ENCODE results near the gene TEX19.
"Not testable (repeated sequence)": the region's sequence is repeated elsewhere in the genome, so short reads cannot be mapped to it uniquely, and the experiment has no call there.

TEX19 gene

DNA sequence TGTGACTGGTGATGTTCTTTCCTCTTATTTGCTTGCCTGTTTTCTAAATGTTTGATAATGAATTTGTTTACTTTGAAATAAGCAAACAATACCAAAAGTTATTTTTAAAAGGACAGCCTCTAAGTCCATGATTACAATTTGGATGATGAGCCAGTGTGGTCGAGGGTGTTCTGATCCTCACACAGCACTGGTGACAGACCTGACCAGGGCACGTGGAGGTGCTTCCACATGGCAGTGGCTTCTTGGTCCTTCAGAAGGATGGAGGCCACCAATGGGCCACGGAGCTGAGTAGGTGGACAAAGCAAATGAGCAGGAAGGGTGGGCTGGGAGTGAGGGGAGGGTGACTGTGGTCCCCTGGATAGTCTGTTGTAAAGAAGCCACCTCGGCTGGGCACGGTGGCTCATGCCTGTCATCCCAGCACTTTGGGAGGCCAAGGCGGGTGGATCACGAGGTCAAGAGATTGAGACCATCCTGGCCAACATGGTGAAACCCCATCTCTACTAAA lies 4.2 kb upstream of the TEX19 start:
- FAIRE-seq, result no peak

DNA sequence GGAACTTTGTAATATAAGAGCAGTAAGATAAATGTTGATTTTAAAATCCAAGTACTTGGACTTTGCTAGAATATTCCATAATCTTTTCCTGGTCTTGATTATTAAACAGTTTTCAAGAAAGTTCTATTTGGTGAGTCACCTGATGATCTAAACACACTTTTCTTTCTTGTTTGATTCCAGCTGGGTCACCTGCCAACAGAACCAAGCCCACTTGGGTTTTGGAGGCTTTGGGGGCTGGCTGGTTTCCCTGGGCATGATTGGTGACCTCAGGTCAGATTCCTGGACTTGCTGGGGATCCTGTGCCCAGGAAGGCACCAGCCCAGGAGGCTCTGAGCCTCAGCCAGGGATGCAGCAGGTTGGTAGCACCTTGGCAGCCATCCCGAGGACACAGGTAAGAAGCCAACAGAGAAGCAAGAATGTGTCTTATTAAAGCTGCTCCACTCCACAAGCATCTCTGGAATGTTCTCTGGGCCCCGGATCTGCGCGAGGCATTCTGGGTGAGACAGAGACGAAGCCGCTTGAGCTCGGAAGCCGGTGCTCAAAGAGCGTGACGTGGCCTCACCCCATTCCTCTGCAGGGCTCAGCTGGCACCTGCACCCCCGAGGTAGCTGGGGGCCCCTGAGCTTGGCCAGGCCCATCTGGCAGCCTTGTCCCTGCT lies 3.1 kb upstream of the TEX19 start:
- no peak for DNase-seq (ENCODE audit: insufficient read length)
- FAIRE-seq, result no peak
- TF ChIP-seq POLR2A (IDR thresholded peaks at IDR 0.05; ENCODE audit: low read depth, low read length), result no peak
- no peak for TF ChIP-seq TAF1 (IDR thresholded peaks at IDR 0.05; ENCODE audit: borderline replicate concordance, low read depth, low read length)
- no peak for TF ChIP-seq POLR2AphosphoS5 (IDR thresholded peaks at IDR 0.05; ENCODE audit: low read depth, low read length)

More for the DNA sequence above, 4.2 kb upstream of the TEX19 start:
- DNase-seq (ENCODE audit: insufficient read length), result no peak
- TF ChIP-seq TAF1 (IDR thresholded peaks at IDR 0.05; ENCODE audit: borderline replicate concordance, low read depth, low read length) (no peak), POLR2A (IDR thresholded peaks at IDR 0.05; ENCODE audit: low read depth, low read length) (no peak), POLR2AphosphoS5 (IDR thresholded peaks at IDR 0.05; ENCODE audit: low read depth, low read length) (no peak)

DNA sequence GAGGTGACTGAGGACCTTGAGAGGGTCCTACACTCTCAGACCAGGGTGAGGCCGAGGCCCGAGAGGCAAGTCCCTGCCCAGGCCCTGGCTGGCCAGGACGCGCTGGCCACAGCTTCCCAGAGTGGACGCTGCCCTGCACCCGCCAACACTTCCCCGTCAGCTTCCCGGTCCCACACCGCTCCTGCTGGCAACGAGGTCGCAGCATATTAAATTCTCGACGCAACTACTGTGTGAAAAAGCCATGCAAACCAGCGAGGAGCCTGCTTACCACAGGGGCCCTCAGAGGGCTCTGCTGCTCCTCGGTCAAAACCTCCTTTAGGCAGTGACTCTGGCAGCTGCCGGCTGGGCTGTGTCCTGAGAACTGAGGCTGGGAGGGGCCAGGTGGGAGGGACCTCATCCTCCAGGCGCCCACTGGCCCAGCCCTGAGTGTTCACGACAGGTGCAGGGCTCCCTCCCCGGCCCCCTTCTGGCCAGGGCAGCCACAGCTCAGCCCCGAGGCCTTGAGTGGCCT lies 2.1 kb upstream of the TEX19 start:
- DNase-seq (ENCODE audit: insufficient read length), result no peak
- TF ChIP-seq TAF1 (IDR thresholded peaks at IDR 0.05; ENCODE audit: borderline replicate concordance, low read depth, low read length), result no peak
- no peak for TF ChIP-seq POLR2AphosphoS5 (IDR thresholded peaks at IDR 0.05; ENCODE audit: low read depth, low read length)
- TF ChIP-seq POLR2A (IDR thresholded peaks at IDR 0.05; ENCODE audit: low read depth, low read length), result no peak
- no peak for FAIRE-seq

DNA sequence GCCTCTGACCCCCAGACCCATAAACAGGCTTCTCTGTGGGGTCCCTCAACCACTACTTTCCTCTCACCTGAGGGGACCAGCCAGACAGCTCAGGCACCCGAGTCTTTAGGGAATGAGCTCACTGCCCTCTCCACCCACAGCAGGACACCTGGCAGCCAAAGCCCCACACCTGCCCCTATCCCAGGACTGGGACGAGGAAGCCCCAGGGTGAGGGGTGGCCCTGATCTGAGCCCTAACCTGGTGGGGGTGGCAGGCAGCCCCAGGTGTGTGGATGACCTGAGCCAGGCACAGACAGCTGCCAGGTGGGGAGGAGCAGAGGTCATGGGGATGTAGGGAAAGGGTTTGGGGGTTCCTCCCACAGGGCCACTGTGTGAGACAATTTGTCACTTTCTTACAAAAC lies 1.7 kb upstream of the TEX19 start:
- no peak for TF ChIP-seq POLR2AphosphoS5 (IDR thresholded peaks at IDR 0.05; ENCODE audit: low read depth, low read length)
- TF ChIP-seq TAF1 (IDR thresholded peaks at IDR 0.05; ENCODE audit: borderline replicate concordance, low read depth, low read length), result no peak
- TF ChIP-seq POLR2A (IDR thresholded peaks at IDR 0.05; ENCODE audit: low read depth, low read length), result no peak
- no peak for DNase-seq (ENCODE audit: insufficient read length)
- no peak for FAIRE-seq

DNA sequence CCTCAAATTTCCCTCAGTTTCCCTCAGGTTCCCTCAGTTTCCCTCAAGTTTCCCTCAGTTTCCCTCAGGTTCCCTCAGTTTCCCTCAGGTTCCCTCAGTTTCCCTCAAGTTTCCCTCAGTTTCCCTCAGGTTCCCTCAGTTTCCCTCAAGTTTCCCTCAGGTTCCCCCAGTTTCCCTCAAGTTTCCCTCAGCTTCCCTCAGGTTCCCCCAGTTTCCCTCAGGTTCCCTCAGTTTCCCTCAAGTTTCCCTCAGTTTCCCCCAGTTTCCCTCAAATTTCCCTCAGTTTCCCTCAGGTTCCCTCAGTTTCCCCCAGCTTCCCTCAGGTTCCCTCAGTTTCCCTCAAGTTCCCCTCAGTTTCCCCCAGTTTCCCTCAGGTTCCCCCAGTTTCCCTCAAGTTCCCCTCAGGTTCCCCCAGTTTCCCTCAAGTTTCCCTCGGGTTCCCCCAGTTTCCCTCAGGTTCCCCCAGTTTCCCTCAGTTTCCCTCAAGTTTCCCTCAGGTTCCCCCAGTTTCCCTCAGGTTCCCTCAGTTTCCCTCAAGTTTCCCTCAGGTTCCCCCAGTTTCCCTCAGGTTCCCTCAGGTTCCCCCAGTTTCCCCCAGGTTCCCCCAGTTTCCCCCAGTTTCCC lies 516 bp downstream of the TEX19 start:
- not testable (repeated sequence) for DNase-seq (ENCODE audit: insufficient read length); FAIRE-seq

DNA sequence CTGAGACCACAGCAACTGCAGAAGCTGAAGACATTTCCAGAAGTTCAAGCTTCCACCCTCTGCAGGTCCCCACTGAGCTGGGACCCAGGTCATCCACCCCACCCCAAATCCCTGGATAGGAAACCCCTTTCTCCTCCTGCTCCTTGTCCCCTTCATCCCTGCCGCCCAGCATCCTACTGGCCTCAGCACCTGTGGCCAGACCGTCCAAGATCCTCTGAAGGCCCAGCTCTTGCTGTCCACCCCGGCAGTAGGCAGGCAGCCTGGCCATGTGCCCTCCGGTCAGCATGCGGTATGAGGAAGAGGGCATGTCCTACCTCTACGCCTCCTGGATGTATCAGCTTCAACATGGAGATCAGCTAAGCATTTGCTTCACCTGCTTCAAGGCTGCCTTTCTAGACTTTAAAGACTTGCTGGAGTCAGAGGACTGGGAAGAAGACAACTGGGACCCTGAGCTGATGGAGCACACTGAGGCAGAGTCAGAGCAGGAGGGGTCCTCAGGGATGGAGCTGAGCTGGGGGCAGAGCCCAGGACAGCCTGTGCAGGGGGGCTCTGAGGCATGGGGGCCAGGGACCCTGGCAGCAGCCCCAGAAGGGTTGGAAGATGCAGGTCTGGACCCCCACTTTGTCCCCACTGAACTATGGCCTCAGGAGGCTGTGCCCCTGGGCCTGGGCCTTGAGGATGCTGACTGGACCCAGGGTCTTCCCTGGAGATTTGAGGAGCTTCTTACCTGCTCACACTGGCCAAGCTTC lies 3.0 kb downstream of the TEX19 start:
- DNase-seq (ENCODE audit: insufficient read length), result no peak
- TF ChIP-seq TAF1 (IDR thresholded peaks at IDR 0.05; ENCODE audit: borderline replicate concordance, low read depth, low read length) (no peak), POLR2A (IDR thresholded peaks at IDR 0.05; ENCODE audit: low read depth, low read length) (no peak), POLR2AphosphoS5 (IDR thresholded peaks at IDR 0.05; ENCODE audit: low read depth, low read length) (no peak)
- FAIRE-seq, result no peak

DNA sequence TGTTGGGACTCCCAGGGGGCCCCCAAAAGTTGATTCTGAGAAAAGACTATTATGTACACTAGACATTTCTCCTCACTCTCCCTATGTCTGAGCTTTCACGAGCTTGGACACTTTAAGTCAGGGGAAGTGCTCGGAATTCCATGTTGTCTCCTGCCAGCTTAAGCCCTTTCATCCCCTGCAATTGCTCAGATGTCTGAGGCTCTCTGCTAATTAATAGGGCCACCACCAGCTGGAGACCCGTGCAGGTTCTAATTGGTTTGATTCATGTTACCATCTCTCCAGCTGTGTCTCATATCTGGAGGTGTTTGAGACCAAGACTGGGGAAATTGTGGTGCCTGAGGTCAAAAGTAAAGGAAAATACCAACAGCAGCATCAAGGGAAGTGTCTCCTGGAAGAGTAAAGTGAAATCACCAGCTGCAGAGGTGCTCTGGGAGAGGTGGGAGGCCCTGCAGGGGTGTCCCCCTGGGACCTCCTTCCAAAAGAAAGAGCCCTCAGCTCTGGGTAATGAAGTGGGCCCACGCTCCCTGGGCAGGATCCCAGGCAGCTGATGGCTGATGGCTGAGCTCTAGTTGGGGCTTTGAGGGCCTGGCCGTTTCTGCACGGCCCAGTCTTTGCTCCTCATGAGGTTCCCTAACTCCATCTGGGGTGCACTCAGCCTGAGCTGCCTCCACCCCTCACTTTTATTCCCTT lies 6.7 kb downstream of the TEX19 start:
- TF ChIP-seq POLR2AphosphoS5 (IDR thresholded peaks at IDR 0.05; ENCODE audit: low read depth, low read length) (no peak), POLR2A (IDR thresholded peaks at IDR 0.05; ENCODE audit: low read depth, low read length) (no peak), TAF1 (IDR thresholded peaks at IDR 0.05; ENCODE audit: borderline replicate concordance, low read depth, low read length) (no peak)
- DNase-seq (ENCODE audit: insufficient read length), result no peak
- FAIRE-seq, result no peak

DNA sequence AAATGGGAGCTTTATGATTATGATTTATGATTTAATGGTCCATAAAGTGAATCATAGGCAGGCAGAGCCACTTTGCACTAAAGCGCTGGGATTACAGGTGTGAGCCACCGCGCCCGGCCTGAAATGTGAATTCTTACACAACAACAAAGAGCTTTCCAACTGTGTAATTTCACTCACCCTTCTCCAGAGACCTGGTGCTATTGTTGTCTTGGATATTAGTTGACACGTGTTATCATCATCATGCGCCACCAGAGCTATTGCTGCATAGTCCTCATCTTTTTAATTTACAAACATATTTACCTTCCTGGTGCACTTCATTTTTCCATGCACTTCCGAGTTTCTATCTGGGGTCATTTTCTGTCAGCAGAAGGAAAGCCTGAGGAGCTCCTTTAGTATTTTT lies 7.7 kb downstream of the TEX19 start:
- no peak for FAIRE-seq
- TF ChIP-seq TAF1 (IDR thresholded peaks at IDR 0.05; ENCODE audit: borderline replicate concordance, low read depth, low read length), result no peak
- no peak for TF ChIP-seq POLR2A (IDR thresholded peaks at IDR 0.05; ENCODE audit: low read depth, low read length)
- TF ChIP-seq POLR2AphosphoS5 (IDR thresholded peaks at IDR 0.05; ENCODE audit: low read depth, low read length), result no peak
- DNase-seq (ENCODE audit: insufficient read length), result no peak

DNA sequence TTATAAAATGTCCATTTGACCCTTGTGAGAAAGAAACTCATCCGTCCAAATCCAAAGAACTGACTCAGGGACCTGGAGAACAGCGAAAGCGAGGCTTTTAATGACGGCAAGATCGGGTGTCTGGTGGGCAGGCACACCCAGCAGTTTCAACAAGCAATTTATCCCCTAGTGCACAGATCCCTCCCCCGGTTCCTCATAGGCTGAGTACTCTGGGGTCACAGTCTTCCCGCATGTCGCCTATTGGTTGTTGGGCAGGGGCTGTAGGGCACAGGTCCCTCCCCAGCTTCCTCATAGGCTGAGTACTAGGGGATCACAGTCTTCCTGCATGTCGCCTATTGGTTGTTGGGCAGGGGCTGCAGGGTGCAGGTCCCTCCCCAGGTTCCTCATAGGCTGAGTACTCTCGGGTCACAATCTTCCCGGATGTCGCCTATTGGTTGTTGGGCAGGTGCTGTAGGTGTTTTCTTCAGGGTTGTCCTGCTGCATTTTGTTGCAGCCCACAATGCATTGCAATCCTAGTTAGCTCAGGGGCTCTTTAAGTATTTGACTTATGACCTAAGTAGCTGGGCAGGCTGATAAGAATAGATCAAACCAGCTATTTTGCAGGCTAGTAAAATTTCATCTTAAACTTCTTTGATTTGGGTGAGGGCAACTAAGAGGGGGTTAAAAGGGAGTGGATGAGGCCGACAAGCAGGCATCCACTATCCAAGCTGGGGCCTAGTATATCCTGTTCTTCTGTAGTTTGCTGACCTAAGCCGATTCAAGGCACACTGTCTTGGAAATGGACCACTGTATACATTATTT lies 8.9 kb downstream of the TEX19 start:
- FAIRE-seq, result no peak
- no peak for DNase-seq (ENCODE audit: insufficient read length)
- no peak for TF ChIP-seq TAF1 (IDR thresholded peaks at IDR 0.05; ENCODE audit: borderline replicate concordance, low read depth, low read length)

DNA sequence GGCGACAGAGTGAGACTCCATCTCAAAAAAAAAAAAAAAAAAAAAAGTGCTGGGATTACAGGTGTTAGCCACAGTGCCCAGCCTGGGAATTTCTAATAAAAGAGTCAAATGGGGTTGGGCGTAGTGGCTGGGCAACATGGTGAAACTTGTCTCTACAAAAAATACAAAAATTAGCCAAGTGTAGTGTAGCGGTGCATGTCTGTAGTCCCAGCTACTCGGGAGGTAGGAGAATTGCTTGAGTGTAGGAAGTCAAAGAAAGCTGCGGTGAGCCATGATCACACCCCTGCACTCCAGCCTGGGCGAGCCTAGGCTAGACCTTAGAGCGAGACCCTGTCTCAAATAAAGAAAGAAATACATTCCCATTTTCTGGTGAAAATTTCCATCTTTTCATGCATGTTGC lies 10.2 kb downstream of the TEX19 start:
- TF ChIP-seq POLR2A (IDR thresholded peaks at IDR 0.05; ENCODE audit: low read depth, low read length) (no peak), POLR2AphosphoS5 (IDR thresholded peaks at IDR 0.05; ENCODE audit: low read depth, low read length) (no peak), TAF1 (IDR thresholded peaks at IDR 0.05; ENCODE audit: borderline replicate concordance, low read depth, low read length) (no peak)
- FAIRE-seq (no peak), DNase-seq (ENCODE audit: insufficient read length) (no peak)

Data from GM12892 (cell line).